ENCODE measurements around the gene TNXB. TPM values are rescaled to one million over a fixed set of nuclear protein-coding genes. Genes with fewer than 3 reads are reported as not detected.
A peak's percentile ranks its signal among the peaks of the same experiment; 100 is the strongest.

Gene TNXB
- total RNA-seq, 1 experiment from 2014 or later = 3.0 TPM

DNA sequence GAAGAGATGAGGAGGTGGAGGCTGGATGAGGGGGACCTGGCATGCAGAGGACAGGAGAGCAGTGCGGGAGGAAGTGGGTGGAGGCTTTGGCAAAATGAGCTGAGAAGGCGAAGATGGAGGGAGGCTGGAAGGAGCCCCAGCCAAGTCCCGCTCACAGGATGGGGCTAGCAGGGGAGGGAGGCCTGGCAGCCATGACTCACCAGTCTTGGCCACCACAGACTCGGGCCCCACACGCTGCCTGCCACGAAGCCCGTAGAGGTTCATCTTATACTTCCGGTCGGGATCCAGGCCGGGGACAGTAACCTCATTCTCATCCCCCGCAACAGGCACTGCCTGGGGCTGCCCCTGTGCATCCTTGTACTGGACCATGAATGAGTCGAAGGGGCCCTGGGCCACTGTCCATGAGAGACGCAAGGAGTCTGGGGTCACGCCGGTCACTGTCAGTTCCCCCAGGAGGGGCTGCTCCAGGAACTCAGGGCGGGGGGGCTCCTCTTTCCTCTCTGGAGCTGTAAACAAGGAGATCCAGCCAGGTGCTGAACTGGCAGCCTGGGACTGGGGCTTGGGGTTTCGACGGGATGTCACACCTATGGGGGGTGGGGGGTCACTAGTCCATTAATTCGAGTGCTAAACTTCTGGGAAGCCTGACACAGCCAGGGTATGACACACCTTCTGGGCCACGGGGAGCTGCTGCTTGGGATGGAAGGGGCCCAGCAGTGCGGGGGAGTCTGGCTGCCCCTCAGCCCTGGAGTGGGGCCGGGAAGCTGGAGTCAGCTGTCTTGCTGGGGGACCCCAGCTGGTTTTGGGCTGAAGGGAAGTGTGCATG lies 27.8 kb downstream of the TNXB start:
- peaks cover 11% of the 10 kb centered on the region for H3K36me3 Mint-ChIP-seq (ENCODE audit: insufficient read depth, unreplicated experiment)
- H3K27me3 Mint-ChIP-seq (ENCODE audit: insufficient read depth, unreplicated experiment) = no peaks in the 10 kb centered on the region
- DNase-seq (ENCODE audit: unreplicated experiment) = peak; percentile 81
- H3K4me1 Mint-ChIP-seq (ENCODE audit: insufficient read depth, unreplicated experiment) = peaks cover 55% of the 10 kb centered on the region
- intact Hi-C loops (cut with micrococcal nuclease) = no loop called here
- ChIA-PET CTCF (interaction anchor here (1.1 kb wide), 1 partner anchor 22 kb away, joined by 3 read pairs; no protein-coding TSS in a partner anchor), POLR2A (interaction anchor here (0.7 kb wide), 1 partner anchor 49 kb away, joined by 4 read pairs; the partner anchor contains the start of gene FKBPL)
- H3K27ac Mint-ChIP-seq (ENCODE audit: low read depth, unreplicated experiment) = peak overlapping the region; percentile 77
- no TSS peak for BruUV-seq (replicated peaks)
- no peak for TF ChIP-seq CTCF (IDR thresholded peaks at IDR 0.05; ENCODE audit: unreplicated experiment)
- no peaks in the 10 kb centered on the region for H3K9me3 Mint-ChIP-seq (ENCODE audit: unreplicated experiment)
- H3K4me3 Mint-ChIP-seq (ENCODE audit: unreplicated experiment) = peak overlapping the region; percentile 62

- TF ChIP-seq CTCF (IDR thresholded peaks at IDR 0.05; ENCODE audit: unreplicated experiment) = no peak
- intact Hi-C loops (cut with micrococcal nuclease) = no loop called here
- BruUV-seq (replicated peaks) = no TSS peak
- Mint-ChIP-seq H3K27me3 (ENCODE audit: insufficient read depth, unreplicated experiment) (no peaks in the 10 kb centered on the region), H3K9me3 (ENCODE audit: unreplicated experiment) (no peaks in the 10 kb centered on the region), H3K4me3 (ENCODE audit: unreplicated experiment) (no peak overlapping the region), H3K36me3 (ENCODE audit: insufficient read depth, unreplicated experiment) (peaks cover 16% of the 10 kb centered on the region), H3K27ac (ENCODE audit: low read depth, unreplicated experiment) (no peak overlapping the region), H3K4me1 (ENCODE audit: insufficient read depth, unreplicated experiment) (peaks cover 48% of the 10 kb centered on the region)
- ChIA-PET POLR2A (no interaction called here), CTCF (interaction anchor here (0.6 to 1.2 kb wide), 4 partner anchors 23 to 587 kb away, joined by 3 to 5 read pairs (median 3); no protein-coding TSS in a partner anchor)
- no peak for DNase-seq (ENCODE audit: unreplicated experiment)
Measured at GRCh38 chr6:32079566-32080290, 29.4 kb downstream of the TNXB start.

- peaks cover 26% of the 10 kb centered on the region for H3K4me1 Mint-ChIP-seq (ENCODE audit: insufficient read depth, unreplicated experiment)
- peaks cover 17% of the 10 kb centered on the region for H3K36me3 Mint-ChIP-seq (ENCODE audit: insufficient read depth, unreplicated experiment)
- H3K9me3 Mint-ChIP-seq (ENCODE audit: unreplicated experiment) = no peaks in the 10 kb centered on the region
- no TSS peak for BruUV-seq (replicated peaks)
- H3K4me3 Mint-ChIP-seq (ENCODE audit: unreplicated experiment) = no peak overlapping the region
- H3K27me3 Mint-ChIP-seq (ENCODE audit: insufficient read depth, unreplicated experiment) = no peaks in the 10 kb centered on the region
- ChIA-PET CTCF (interaction anchor here (0.8 to 1.9 kb wide), 4 partner anchors 27 to 122 kb away, joined by 3 to 7 read pairs (median 5); no protein-coding TSS in a partner anchor), POLR2A (interaction anchor here (0.5 to 0.7 kb wide), 3 partner anchors 27 to 1124 kb away, joined by 3 to 5 read pairs (median 3); partner anchors contain the start of gene RXRB)
- peak overlapping the region; percentile 10 for H3K27ac Mint-ChIP-seq (ENCODE audit: low read depth, unreplicated experiment)
- no peak for TF ChIP-seq CTCF (IDR thresholded peaks at IDR 0.05; ENCODE audit: unreplicated experiment)
- intact Hi-C loops (cut with micrococcal nuclease) = no loop called here
- peak; percentile 78 for DNase-seq (ENCODE audit: unreplicated experiment)
Measured at GRCh38 chr6:32076321-32076809, 32.8 kb downstream of the TNXB start.

DNA sequence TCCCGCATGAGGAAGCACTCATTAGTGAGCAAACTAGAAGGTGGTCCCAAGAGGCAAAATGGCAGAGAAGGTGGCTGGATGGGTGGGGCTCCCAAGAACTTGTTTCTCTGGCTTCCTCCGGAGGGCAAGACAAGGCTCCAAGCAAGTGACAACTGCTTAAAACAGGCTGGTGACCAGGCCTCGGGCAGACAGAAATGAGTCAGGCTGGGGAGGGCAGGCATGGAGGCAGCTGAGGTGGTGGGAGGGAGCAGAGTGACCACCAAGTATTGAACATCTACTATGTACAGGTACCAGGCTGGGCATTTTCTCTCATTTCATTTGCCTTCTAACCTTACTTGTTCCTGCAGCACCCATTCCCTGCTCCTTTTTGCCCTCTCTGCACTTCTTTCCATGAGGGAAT lies 33.4 kb downstream of the TNXB start:
- Mint-ChIP-seq H3K27me3 (ENCODE audit: insufficient read depth, unreplicated experiment) (peaks cover 3% of the 10 kb centered on the region), H3K4me3 (ENCODE audit: unreplicated experiment) (no peak overlapping the region), H3K27ac (ENCODE audit: low read depth, unreplicated experiment) (peak overlapping the region; percentile 10), H3K9me3 (ENCODE audit: unreplicated experiment) (no peaks in the 10 kb centered on the region), H3K4me1 (ENCODE audit: insufficient read depth, unreplicated experiment) (peaks cover 20% of the 10 kb centered on the region), H3K36me3 (ENCODE audit: insufficient read depth, unreplicated experiment) (peaks cover 15% of the 10 kb centered on the region)
- no peak for DNase-seq (ENCODE audit: unreplicated experiment)
- intact Hi-C loops (cut with micrococcal nuclease) = no loop called here
- CTCF ChIA-PET = interaction anchor here (0.8 to 1.9 kb wide), 5 partner anchors 13 to 122 kb away, joined by 3 to 7 read pairs (median 5); no protein-coding TSS in a partner anchor
- BruUV-seq (replicated peaks) = no TSS peak
- POLR2A ChIA-PET = interaction anchor here (0.5 kb wide), 1 partner anchor 1125 kb away, joined by 3 read pairs; the partner anchor contains the start of gene RXRB
- TF ChIP-seq CTCF (IDR thresholded peaks at IDR 0.05; ENCODE audit: unreplicated experiment) = no peak
